Neural progenitor cell (in vitro differentiated cells): ENCODE measurements around the gene WWOX. TPM values are rescaled to one million over a fixed set of nuclear protein-coding genes. Genes with fewer than 3 reads are reported as not detected.

Source experiments
- DNase-seq: peaks from one replicate; pipeline ENCODE4 v3.0.0-alpha.2; 2016; ENCODE audit warnings: low spot score
- H2AFZ ChIP-seq: fragments of 200-600 bp; sonication (generic); replicated peaks from 2 replicates; pipeline ENCODE4 v1.6.1; 2016; ENCODE audit warnings: antibody characterized with exemption
- H3F3A ChIP-seq: fragments of 200-600 bp; sonication (generic); 2 replicates; pipeline ENCODE4 v1.6.1; 2016; ENCODE audit warnings: antibody characterized with exemption, low read depth
- H3K27ac ChIP-seq: fragments of 200-600 bp; sonication (generic); 2 replicates; pipeline ENCODE4 v1.5.1; 2016; ENCODE audit warnings: mild to moderate bottlenecking
- H3K27me3 ChIP-seq: fragments of 200-600 bp; sonication (generic); 2 replicates; pipeline ENCODE4 v1.6.1; 2016; ENCODE audit warnings: mild to moderate bottlenecking, moderate library complexity
- H3K36me3 ChIP-seq: fragments of 200-600 bp; sonication (generic); 2 replicates; pipeline ENCODE4 v1.5.1; 2016
- H3K4me1 ChIP-seq: fragments of 200-600 bp; sonication (generic); 2 replicates; pipeline ENCODE4 v1.6.1; 2016; ENCODE audit warnings: mixed run types
- H3K4me2 ChIP-seq: fragments of 200-600 bp; sonication (generic); 2 replicates; pipeline ENCODE4 v1.6.1; 2016
- H3K4me3 ChIP-seq: fragments of 200-600 bp; sonication (generic); 2 replicates; pipeline ENCODE4 v1.5.1; 2016
- H3K79me2 ChIP-seq: fragments of 200-600 bp; sonication (generic); 2 replicates; pipeline ENCODE4 v1.6.1; 2016; ENCODE audit warnings: low read depth
- H3K9ac ChIP-seq: fragments of 200-600 bp; sonication (generic); 2 replicates; pipeline ENCODE4 v1.6.1; 2016
- H3K9me3 ChIP-seq: fragments of 200-600 bp; sonication (generic); 2 replicates; pipeline ENCODE4 v1.5.1; 2016; ENCODE audit warnings: low read depth
- H4K20me1 ChIP-seq: fragments of 200-600 bp; sonication (generic); 2 replicates; pipeline ENCODE4 v1.6.1; 2016; ENCODE audit warnings: low read depth
- H3K27ac Mint-ChIP-seq: 3 replicates; pipeline ENCODE4 v1.8.0; 2021; ENCODE audit warnings: mixed read lengths
- H3K27me3 Mint-ChIP-seq: 2 replicates; pipeline ENCODE4 v1.8.0; 2022; ENCODE audit warnings: low read depth, mild to moderate bottlenecking, inconsistent platforms, moderate library complexity, mixed read lengths; ENCODE audit not compliant: insufficient read depth
- H3K36me3 Mint-ChIP-seq: 3 replicates; pipeline ENCODE4 v1.8.0; 2021; ENCODE audit warnings: mixed read lengths
- H3K4me1 Mint-ChIP-seq: 3 replicates; pipeline ENCODE4 v1.8.0; 2021; ENCODE audit warnings: mixed read lengths
- H3K4me3 Mint-ChIP-seq: 3 replicates; pipeline ENCODE4 v1.8.0; 2021; ENCODE audit warnings: mild to moderate bottlenecking, moderate library complexity, mixed read lengths
- H3K9me3 Mint-ChIP-seq: 3 replicates; pipeline ENCODE4 v1.8.0; 2020; ENCODE audit warnings: mixed read lengths
- EZH2 ChIP-seq: fragments of 200-600 bp; sonication (generic); IDR thresholded peaks from 2 replicates; pipeline ENCODE4 v1.6.1; 2017; ENCODE audit warnings: antibody characterized with exemption, mild to moderate bottlenecking, moderate library complexity
- EZH2phosphoT487 ChIP-seq: fragments of 200-600 bp; sonication (generic); IDR thresholded peaks from 2 replicates; pipeline ENCODE4 v1.6.1; 2017; ENCODE audit warnings: antibody characterized with exemption
- total RNA-seq: library from RNA; depleted of rRNA; stranded (reverse); fragments of >200 nt; gene quantifications from 2 replicates; pipeline ENCODE4 v1.2.3, GENCODE V29; 2015; ENCODE audit warnings: low replicate concordance
- TF ChIP-seq, protein P1 (sequence below): fragments of 200-600 bp; sonication (generic); IDR thresholded peaks from 2 replicates; pipeline ENCODE4 v1.5.1; 2017; ENCODE audit warnings: antibody characterized with exemption, mild to moderate bottlenecking

Gene WWOX
- total RNA-seq, 1 donor from 2014 or later, result 63.7 TPM

- H3K27me3 Mint-ChIP-seq, result peaks cover 2% of the 10 kb centered on the region
- TF ChIP-seq, protein P1, sequence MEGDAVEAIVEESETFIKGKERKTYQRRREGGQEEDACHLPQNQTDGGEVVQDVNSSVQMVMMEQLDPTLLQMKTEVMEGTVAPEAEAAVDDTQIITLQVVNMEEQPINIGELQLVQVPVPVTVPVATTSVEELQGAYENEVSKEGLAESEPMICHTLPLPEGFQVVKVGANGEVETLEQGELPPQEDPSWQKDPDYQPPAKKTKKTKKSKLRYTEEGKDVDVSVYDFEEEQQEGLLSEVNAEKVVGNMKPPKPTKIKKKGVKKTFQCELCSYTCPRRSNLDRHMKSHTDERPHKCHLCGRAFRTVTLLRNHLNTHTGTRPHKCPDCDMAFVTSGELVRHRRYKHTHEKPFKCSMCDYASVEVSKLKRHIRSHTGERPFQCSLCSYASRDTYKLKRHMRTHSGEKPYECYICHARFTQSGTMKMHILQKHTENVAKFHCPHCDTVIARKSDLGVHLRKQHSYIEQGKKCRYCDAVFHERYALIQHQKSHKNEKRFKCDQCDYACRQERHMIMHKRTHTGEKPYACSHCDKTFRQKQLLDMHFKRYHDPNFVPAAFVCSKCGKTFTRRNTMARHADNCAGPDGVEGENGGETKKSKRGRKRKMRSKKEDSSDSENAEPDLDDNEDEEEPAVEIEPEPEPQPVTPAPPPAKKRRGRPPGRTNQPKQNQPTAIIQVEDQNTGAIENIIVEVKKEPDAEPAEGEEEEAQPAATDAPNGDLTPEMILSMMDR, result no peak
- TF ChIP-seq EZH2phosphoT487, result no peak
- no peak for TF ChIP-seq EZH2
- Histone ChIP-seq H3K27ac (no peak overlapping the region), H3K36me3 (no peaks in the 10 kb centered on the region), H3K9me3 (no peaks in the 10 kb centered on the region), H3K9ac (no peak overlapping the region), H3K79me2 (no peaks in the 10 kb centered on the region), H4K20me1 (no peaks in the 10 kb centered on the region), H3F3A (no peaks in the 10 kb centered on the region), H3K4me2 (no peak overlapping the region), H3K27me3 (no peaks in the 10 kb centered on the region), H2AFZ (no peak overlapping the region), H3K4me3 (no peak overlapping the region), H3K4me1 (peaks cover 19% of the 10 kb centered on the region)
- H3K4me3 Mint-ChIP-seq, result no peak overlapping the region
- DNase-seq, result no peak
- no peak overlapping the region for H3K27ac Mint-ChIP-seq
- H3K36me3 Mint-ChIP-seq, result no peaks in the 10 kb centered on the region
- H3K4me1 Mint-ChIP-seq, result peaks cover 22% of the 10 kb centered on the region
- H3K9me3 Mint-ChIP-seq, result peaks cover 3% of the 10 kb centered on the region
Observed at GRCh38 chr16:78895681-78896080, 796.2 kb downstream of the WWOX start.

- Histone ChIP-seq H3K4me3 (no peak overlapping the region), H3K9ac (no peak overlapping the region), H3K4me1 (peaks cover 13% of the 10 kb centered on the region), H3K9me3 (no peaks in the 10 kb centered on the region), H4K20me1 (no peaks in the 10 kb centered on the region), H2AFZ (no peak overlapping the region), H3K4me2 (no peak overlapping the region), H3K36me3 (no peaks in the 10 kb centered on the region), H3K79me2 (no peaks in the 10 kb centered on the region), H3F3A (no peaks in the 10 kb centered on the region), H3K27me3 (no peaks in the 10 kb centered on the region), H3K27ac (no peak overlapping the region)
- H3K9me3 Mint-ChIP-seq, result peaks cover 3% of the 10 kb centered on the region
- no peaks in the 10 kb centered on the region for H3K36me3 Mint-ChIP-seq
- DNase-seq, result no peak
- no peak for TF ChIP-seq EZH2
- TF ChIP-seq, protein P1, result no peak
- H3K27me3 Mint-ChIP-seq, result peaks cover 2% of the 10 kb centered on the region
- no peak overlapping the region for H3K27ac Mint-ChIP-seq
- no peak overlapping the region for H3K4me3 Mint-ChIP-seq
- peaks cover 22% of the 10 kb centered on the region for H3K4me1 Mint-ChIP-seq
Observed at GRCh38 chr16:78896280-78896679, 796.8 kb downstream of the WWOX start.

DNA sequence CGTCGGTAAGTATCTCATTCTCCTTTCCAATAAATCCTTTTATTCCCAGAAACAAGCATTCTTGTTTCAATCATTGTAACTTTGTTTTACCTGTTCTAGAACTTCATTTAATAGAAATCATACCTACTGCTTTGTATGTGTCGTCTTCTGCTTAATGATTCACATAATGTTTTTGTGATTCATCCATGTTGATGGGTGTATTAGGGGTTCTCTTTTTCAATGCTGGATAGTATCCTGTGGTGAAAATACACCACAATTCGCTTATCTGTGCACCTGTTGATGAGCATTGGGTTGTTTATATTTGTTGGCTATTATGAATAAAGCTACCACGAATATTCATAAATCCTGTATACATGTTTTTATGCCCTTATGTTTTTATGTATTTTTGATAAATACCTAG is 797.8 kb downstream of the WWOX start:
- Mint-ChIP-seq H3K27ac (no peak overlapping the region), H3K4me3 (no peak overlapping the region), H3K36me3 (no peaks in the 10 kb centered on the region), H3K4me1 (peaks cover 22% of the 10 kb centered on the region), H3K9me3 (peaks cover 3% of the 10 kb centered on the region), H3K27me3 (peaks cover 1% of the 10 kb centered on the region)
- H3K9ac ChIP-seq, result no peak overlapping the region
- peaks cover 13% of the 10 kb centered on the region for H3K4me1 ChIP-seq
- no peak overlapping the region for H3K4me3 ChIP-seq
- TF ChIP-seq, protein P1, result no peak
- TF ChIP-seq EZH2, result no peak
- TF ChIP-seq EZH2phosphoT487, result no peak
- H3F3A ChIP-seq, result no peaks in the 10 kb centered on the region
- no peaks in the 10 kb centered on the region for H3K79me2 ChIP-seq
- H4K20me1 ChIP-seq, result no peaks in the 10 kb centered on the region
- no peaks in the 10 kb centered on the region for H3K27me3 ChIP-seq
- no peaks in the 10 kb centered on the region for H3K9me3 ChIP-seq
- no peak for DNase-seq
- H3K4me2 ChIP-seq, result no peak overlapping the region
- no peak overlapping the region for H3K27ac ChIP-seq
- H2AFZ ChIP-seq, result no peak overlapping the region
- no peaks in the 10 kb centered on the region for H3K36me3 ChIP-seq
